H1 (cell line): ENCODE results near the gene TUBAL3. TPM values are rescaled to one million over a fixed set of nuclear protein-coding genes. Genes with fewer than 3 reads are reported as not detected.

Source experiments
- CTCF ChIA-PET: fragments of 300-600 bp; sonication (Branson Sonifier 250); formaldehyde crosslinking; loops from one replicate; lab custom pipeline; 2021; ENCODE audit not compliant: partially characterized antibody; lab: Charles Lee
- POLR2A ChIA-PET: fragments of 300-600 bp; sonication (Branson Sonifier 250); formaldehyde crosslinking; loops from one replicate; lab custom pipeline; 2021; ENCODE audit warnings: inconsistent platforms; ENCODE audit not compliant: partially characterized antibody; lab: Charles Lee
- DNase-seq, 2 experiments: peaks; one replicate each; pipeline versions ENCODE4 v3.0.0 to v3.0.0-alpha.2; 2010 to 2022; ENCODE audit warnings: low spot score in 2 of 2, low read depth in 1 of 2, mixed read lengths in 1 of 2
- FAIRE-seq: peaks from 2 replicates; lab custom pipeline; 2011; peaks lifted over from hg19 to GRCh38; lab: Jason Lieb, UNC
- H2AFZ ChIP-seq: 2 replicates; pipeline ENCODE4 v1.8.1; 2012; ENCODE audit warnings: low read length, inconsistent platforms
- H2AK5ac ChIP-seq: 2 replicates; pipeline ENCODE4 v1.6.1; 2013; ENCODE audit warnings: low read depth, low read length
- H2BK120ac ChIP-seq: replicated peaks from 2 replicates; pipeline ENCODE3; 2013; ENCODE audit warnings: low read depth, low read length, inconsistent platforms
- H2BK12ac ChIP-seq: 2 replicates; pipeline ENCODE4 v1.6.1; 2013; ENCODE audit warnings: low read depth, low read length
- H2BK15ac ChIP-seq: 2 replicates; pipeline ENCODE4 v1.6.1; 2013; ENCODE audit warnings: low read length
- H2BK20ac ChIP-seq: 2 replicates; pipeline ENCODE4 v1.6.1; 2013; ENCODE audit warnings: low read length
- H2BK5ac ChIP-seq: 2 replicates; pipeline ENCODE4 v1.6.1; 2013; ENCODE audit warnings: low read depth, low read length
- H3K14ac ChIP-seq: 2 replicates; pipeline ENCODE4 v1.6.1; 2013; ENCODE audit warnings: inconsistent platforms; ENCODE audit not compliant: insufficient read length
- H3K18ac ChIP-seq: 2 replicates; pipeline ENCODE4 v1.6.1; 2013; ENCODE audit warnings: low read length; ENCODE audit errors: extremely low read depth
- H3K23ac ChIP-seq: 2 replicates; pipeline ENCODE4 v1.6.1; 2013; ENCODE audit warnings: inconsistent platforms; ENCODE audit not compliant: insufficient read length
- H3K23me2 ChIP-seq: 2 replicates; pipeline ENCODE4 v1.6.1; 2013; ENCODE audit warnings: low read depth, low read length
- H3K27ac ChIP-seq: 2 replicates; pipeline ENCODE4 v1.6.1; 2011; ENCODE audit warnings: low read depth, low read length, inconsistent platforms
- H3K27me3 ChIP-seq, 4 experiments: replicated peaks in 1 of 4; 1 replicate in 1 of 4; 2 replicates in 3 of 4; pipeline versions ENCODE4 v1.6.1 to v1.8.1; 2011 to 2013; ENCODE audit warnings: low read length in 3 of 4, mild to moderate bottlenecking in 3 of 4, inconsistent platforms in 2 of 4, mixed read lengths in 2 of 4, moderate library complexity in 1 of 4; ENCODE audit not compliant: control insufficient read depth in 3 of 4, insufficient read depth in 3 of 4; ENCODE audit errors: extremely low read depth in 1 of 4
- H3K36me3 ChIP-seq, 4 experiments: 2 replicates each; pipeline versions ENCODE4 v1.6.1 to v1.8.1; 2011 to 2013; ENCODE audit warnings: mild to moderate bottlenecking in 4 of 4, low read length in 3 of 4, moderate library complexity in 2 of 4, control low read depth in 1 of 4, inconsistent platforms in 1 of 4; ENCODE audit not compliant: insufficient read depth in 4 of 4, control insufficient read depth in 2 of 4
- H3K4ac ChIP-seq: replicated peaks from 2 replicates; pipeline ENCODE3; 2013; ENCODE audit warnings: low read length, low read depth, mixed read lengths, inconsistent platforms; ENCODE audit not compliant: insufficient read length
- H3K4me1 ChIP-seq, 4 experiments: replicated peaks in 1 of 4; 1 replicate in 1 of 4; 2 replicates in 3 of 4; pipeline versions ENCODE4 v1.6.1 to v1.8.1; 2011 to 2013; ENCODE audit warnings: low read length in 3 of 4, inconsistent platforms in 2 of 4, mixed read lengths in 1 of 4; ENCODE audit not compliant: insufficient read depth in 4 of 4, control insufficient read depth in 3 of 4
- H3K4me2 ChIP-seq, 2 experiments: 2 replicates each; pipeline versions ENCODE4 v1.6.1 to v1.8.1; 2011 to 2013; ENCODE audit warnings: low read depth in 2 of 2, low read length in 2 of 2, control low read depth in 1 of 2, inconsistent platforms in 1 of 2, mild to moderate bottlenecking in 1 of 2; ENCODE audit not compliant: insufficient read depth in 1 of 2
- H3K4me3 ChIP-seq, 4 experiments: fragments of 200-600, 300-600 bp in 1 of 4; sonication (generic), shearing (Covaris generic), sonication (Bioruptor Twin) in 1 of 4; 2 replicates each; pipeline versions ENCODE4 v1.5.1 to v1.8.1; 2011 to 2016; ENCODE audit warnings: low read length in 4 of 4, low read depth in 3 of 4, control low read depth in 2 of 4, inconsistent platforms in 2 of 4, mild to moderate bottlenecking in 2 of 4, mixed read lengths in 1 of 4, moderate library complexity in 1 of 4; ENCODE audit not compliant: insufficient read depth in 2 of 4; ENCODE audit errors: extremely low read depth in 1 of 4
- H3K56ac ChIP-seq: replicated peaks from 2 replicates; pipeline ENCODE3; 2013; ENCODE audit warnings: low read depth, mild to moderate bottlenecking, mixed read lengths, low read length, inconsistent platforms; ENCODE audit not compliant: insufficient read length
- H3K79me1 ChIP-seq: 2 replicates; pipeline ENCODE4 v1.6.1; 2013; ENCODE audit warnings: low read depth, low read length, control low read depth
- H3K79me2 ChIP-seq, 2 experiments: 2 replicates each; pipeline versions ENCODE4 v1.6.1 to v1.8.1; 2012 to 2013; ENCODE audit warnings: low read length in 2 of 2, mild to moderate bottlenecking in 2 of 2, inconsistent platforms in 1 of 2; ENCODE audit not compliant: insufficient read depth in 2 of 2, control insufficient read depth in 1 of 2
- H3K9ac ChIP-seq, 4 experiments: replicated peaks in 1 of 4; 1 replicate in 1 of 4; 2 replicates in 3 of 4; pipeline versions ENCODE4 v1.6.1 to v1.8.1; 2011 to 2013; ENCODE audit warnings: low read depth in 3 of 4, low read length in 3 of 4, control low read depth in 2 of 4, mild to moderate bottlenecking in 2 of 4, moderate library complexity in 2 of 4, inconsistent platforms in 1 of 4; ENCODE audit errors: extremely low read depth in 1 of 4
- H3K9me3 ChIP-seq, 2 experiments: 2 replicates each; pipeline versions ENCODE4 v1.6.1 to v1.8.1; 2012 to 2013; ENCODE audit warnings: mild to moderate bottlenecking in 2 of 2, moderate library complexity in 2 of 2, control low read depth in 1 of 2, inconsistent platforms in 1 of 2, low read depth in 1 of 2, low read length in 1 of 2, mixed read lengths in 1 of 2; ENCODE audit not compliant: insufficient read depth in 2 of 2
- H4K20me1 ChIP-seq, 2 experiments: replicated peaks in 1 of 2; 2 replicates each; pipeline versions ENCODE3 to v1.8.1; 2011 to 2013; ENCODE audit warnings: inconsistent platforms in 2 of 2, low read length in 2 of 2, mild to moderate bottlenecking in 1 of 2; ENCODE audit not compliant: insufficient read depth in 2 of 2, control insufficient read depth in 1 of 2
- H4K5ac ChIP-seq: 2 replicates; pipeline ENCODE4 v1.6.1; 2013; ENCODE audit warnings: low read length, low read depth, mixed read lengths, inconsistent platforms; ENCODE audit not compliant: insufficient read length
- H4K8ac ChIP-seq: 2 replicates; pipeline ENCODE4 v1.8.0; 2013; ENCODE audit warnings: mild to moderate bottlenecking, moderate library complexity, low read length, inconsistent platforms; ENCODE audit not compliant: insufficient read depth; ENCODE audit errors: extremely low read depth
- H4K91ac ChIP-seq: replicated peaks from 2 replicates; pipeline ENCODE3; 2013; ENCODE audit warnings: low read length, mixed read lengths, inconsistent platforms; ENCODE audit not compliant: insufficient read length
- FOSL1 ChIP-seq: IDR thresholded peaks from 2 replicates; pipeline ENCODE4 v1.6.1; 2011; ENCODE audit warnings: mild to moderate bottlenecking, low read depth, low read length, moderate library complexity; ENCODE audit not compliant: insufficient read depth
- WGBS, 2 experiments: shearing (Covaris generic) in 1 of 2; methylation state at CpG; one replicate each; pipeline versions ENCODE4 v1.1.6 to v1.1.7; 2013 to 2015; ENCODE audit warnings: low lambda C conversion rate in 2 of 2, mixed read lengths in 2 of 2, inconsistent platforms in 1 of 2, low coverage in 1 of 2, missing lambda C conversion rate in 1 of 2; ENCODE audit not compliant: insufficient replicate concordance in 2 of 2, insufficient coverage in 1 of 2, insufficient read length in 1 of 2; ENCODE audit errors: extremely low coverage in 1 of 2, missing lambda C conversion rate in 1 of 2; 5-methylcytosine and 5-hydroxymethylcytosine counted together
- polyA plus RNA-seq, 7 experiments: library from polyadenylated mRNA; depleted of rRNA in 3 of 7; stranded (reverse) in 5 of 7; unstranded in 2 of 7; fragments of >200 nt in 5 of 7; fragments of 200-250 nt in 2 of 7; gene quantifications; 1 replicate in 5 of 7; 2 replicates in 1 of 7; 4 replicates in 1 of 7; pipeline versions ENCODE4 v1.2.1 to v1.2.3, GENCODE V29; 2011 to 2013; ENCODE audit warnings: missing spikeins in 2 of 7, mixed read lengths in 2 of 7
- total RNA-seq: library from RNA; stranded (reverse); fragmentation: NEBNext Ultra II Directional; extraction: Animal tissue kit (Norgen Biotek cat#: 25700); gene quantifications from 2 replicates; pipeline ENCODE4 v1.2.1, GENCODE V29; 2021

TUBAL3 gene
- total and polyA plus RNA-seq, 2 of the 8 experiments (the other 6 are each of a cell fraction or from before 2014, with no cell fraction given), result 0.17 TPM; not detected in 1

- POLR2A ChIA-PET, result interaction anchor here (1.2 to 2.2 kb wide), 2 partner anchors 22 to 178 kb away, joined by 3 to 6 read pairs; no protein-coding TSS in a partner anchor
- Histone ChIP-seq H3K9ac (no peak overlapping the region), H3K9me3 (no peaks in the 10 kb centered on the region), H2AFZ (no peak overlapping the region), H2AK5ac (no peak overlapping the region), H3K56ac (no peak overlapping the region), H4K8ac (no peak overlapping the region), H3K4ac (no peak overlapping the region), H2BK15ac (no peak overlapping the region), H3K14ac (no peak overlapping the region), H3K79me2 (peaks cover 0 to 44% of the 10 kb centered on the region in 2 experiments; a peak in 3 of 4 replicates), H3K18ac (no peak overlapping the region), H4K20me1 (peaks cover 0 to 4% of the 10 kb centered on the region in 2 experiments), H3K36me3 (peaks cover 0 to 3% (median 0%) of the 10 kb centered on the region in 4 experiments; a peak in 1 of 8 replicates), H3K4me2 (no peak overlapping the region), H2BK5ac (no peak overlapping the region), H2BK12ac (no peak overlapping the region), H3K4me1 (peaks cover 2 to 5% (median 3%) of the 10 kb centered on the region in 4 experiments; a peak in 5 of 7 replicates), H4K5ac (no peak overlapping the region), H2BK20ac (no peak overlapping the region), H3K23me2 (peaks cover 2% of the 10 kb centered on the region; the same call in 1 of the 2 replicates), H3K27me3 (no peaks in the 10 kb centered on the region), H3K27ac (no peak overlapping the region), H4K91ac (no peak overlapping the region), H3K79me1 (no peaks in the 10 kb centered on the region), H3K23ac (no peak overlapping the region), H2BK120ac (no peak overlapping the region), H3K4me3 (no peak overlapping the region)
- DNase-seq (no peak), FAIRE-seq (no peak)
- WGBS, 2 experiments, result 87% methylated on average over 5 of the region's 5 CpGs; no CpG with 5 or more reads in 1 of the 2 experiments
- CTCF ChIA-PET, result interaction anchor here (0.5 to 11.1 kb wide), 5 partner anchors 11 to 630 kb away, joined by 3 to 200 read pairs (median 5); no protein-coding TSS in a partner anchor
- no peak for TF ChIP-seq FOSL1
Measured at GRCh38 chr10:5445006-5445405, 40.4 kb upstream of the TUBAL3 start.
